GM12878 (cell line): Measurements from ENCODE around the gene IRGQ. TPM values are rescaled to one million over a fixed set of nuclear protein-coding genes. Genes with fewer than 3 reads are reported as not detected.

Source experiments
- ATAC-seq: fragments of 200-7000 bp; cut with Tn5 transposase; 3 replicates; pipeline ENCODE4 v1.9.1; 2020; ENCODE audit warnings: mild to moderate bottlenecking, moderate library complexity
- BruUV-seq: library from RNA; stranded (reverse); fragments of 400-500 nt; replicated peaks from 2 replicates; lab custom pipeline; 2021; lab: Mats Ljungman, UMichigan
- CTCF ChIA-PET: fragments of 300-600 bp; sonication (Branson Sonifier 250); formaldehyde crosslinking; extraction: SDS; loops from one replicate; lab custom pipeline; 2021; ENCODE audit warnings: inconsistent platforms; lab: Yijun Ruan, JAX
- POLR2A ChIA-PET: fragments of 350-600 bp; formaldehyde crosslinking; extraction: SDS; loops from one replicate; lab custom pipeline; 2021; ENCODE audit warnings: inconsistent platforms; lab: Charles Lee
- RAD21 ChIA-PET: fragments of 300-600 bp; sonication (Branson Sonifier 250); formaldehyde crosslinking; loops from one replicate; lab custom pipeline; 2023; ENCODE audit warnings: antibody characterized with exemption; ENCODE audit not compliant: unreplicated experiment; lab: Charles Lee
- SMC1A ChIA-PET: fragments of 300-600 bp; sonication (Branson Sonifier 250); formaldehyde crosslinking; loops from one replicate; lab custom pipeline; 2023; ENCODE audit not compliant: unreplicated experiment, uncharacterized antibody; lab: Charles Lee
- DNase-seq: peaks from one replicate; pipeline ENCODE4 v3.0.0-alpha.2; 2011; ENCODE audit warnings: low read depth, low spot score
- FAIRE-seq: peaks from 3 replicates; lab custom pipeline; 2011; peaks lifted over from hg19 to GRCh38; lab: Jason Lieb, UNC
- H2AFZ ChIP-seq: 2 replicates; pipeline ENCODE4 v1.6.0; 2011; ENCODE audit warnings: low read depth, low read length, control low read depth; ENCODE audit not compliant: control insufficient read depth
- H3K27ac ChIP-seq: 2 replicates; pipeline ENCODE4 v1.5.1; 2011; ENCODE audit warnings: control low read depth; ENCODE audit not compliant: control insufficient read depth, insufficient read depth
- H3K27me3 ChIP-seq, 2 experiments: replicated peaks in 1 of 2; 2 replicates each; pipeline versions ENCODE4 v1.6.0 to v1.6.1; 2011; ENCODE audit warnings: low read length in 1 of 2; ENCODE audit not compliant: control insufficient read depth in 2 of 2, insufficient read depth in 2 of 2
- H3K36me3 ChIP-seq, 2 experiments: 2 replicates each; pipeline ENCODE4 v1.5.1; 2011; ENCODE audit warnings: low read length in 1 of 2; ENCODE audit not compliant: control insufficient read depth in 2 of 2, insufficient read depth in 2 of 2
- H3K4me1 ChIP-seq: 2 replicates; pipeline ENCODE4 v1.6.1; 2011; ENCODE audit warnings: mild to moderate bottlenecking, low read length, moderate library complexity, mixed read lengths; ENCODE audit not compliant: control insufficient read depth, insufficient read depth
- H3K4me2 ChIP-seq: 2 replicates; pipeline ENCODE4 v1.6.0; 2011; ENCODE audit warnings: control low read depth; ENCODE audit not compliant: control insufficient read depth, insufficient read depth
- H3K4me3 ChIP-seq: fragments of 200-600 bp; sonication (generic); 2 replicates; pipeline ENCODE4 v1.5.1; 2016
- H3K79me2 ChIP-seq: 2 replicates; pipeline ENCODE4 v1.6.0; 2011; ENCODE audit warnings: low read length; ENCODE audit not compliant: control insufficient read depth, insufficient read depth
- H3K9ac ChIP-seq: 2 replicates; pipeline ENCODE4 v1.8.0; 2011; ENCODE audit warnings: low read length, control low read depth, mixed read lengths; ENCODE audit not compliant: control insufficient read depth, insufficient read depth
- H3K9me3 ChIP-seq: replicated peaks from 3 replicates; pipeline ENCODE4 v1.5.1; 2011; ENCODE audit warnings: mild to moderate bottlenecking, low read length; ENCODE audit not compliant: control insufficient read depth, insufficient read depth
- H4K20me1 ChIP-seq: 2 replicates; pipeline ENCODE4 v1.6.0; 2011; ENCODE audit not compliant: control insufficient read depth, insufficient read depth
- ATF2 ChIP-seq: IDR thresholded peaks from 2 replicates; pipeline ENCODE4 v1.6.1; 2012; ENCODE audit warnings: low read length, inconsistent platforms
- BHLHE40 ChIP-seq, 2 experiments: fragments of 450-650 bp in 1 of 2; IDR thresholded peaks; 2 replicates each; pipeline ENCODE4 v1.6.1; 2011 to 2017; ENCODE audit warnings: low read depth in 2 of 2, borderline replicate concordance in 1 of 2, improper control_type of control experiment in 1 of 2, low read length in 1 of 2, mild to moderate bottlenecking in 1 of 2
- CREB1 ChIP-seq: IDR thresholded peaks from 2 replicates; pipeline ENCODE4 v1.6.1; 2012; ENCODE audit warnings: low read depth, mild to moderate bottlenecking, inconsistent platforms
- ESRRA ChIP-seq: IDR thresholded peaks from 2 replicates; pipeline ENCODE4 v1.6.1; 2012; ENCODE audit warnings: mild to moderate bottlenecking, low read length, improper control_type of control experiment
- FOXK2 ChIP-seq: fragments of 450-650 bp; IDR thresholded peaks from 2 replicates; pipeline ENCODE4 v1.6.1; 2017; ENCODE audit warnings: mild to moderate bottlenecking, moderate library complexity
- HDAC6 ChIP-seq: fragments of 200-600 bp; sonication (generic); IDR thresholded peaks from one replicate; pipeline ENCODE4 v1.8.0; 2017; ENCODE audit warnings: antibody characterized with exemption; ENCODE audit not compliant: unreplicated experiment
- MXI1 ChIP-seq: fragments of 150-350 bp; IDR thresholded peaks from 2 replicates; pipeline ENCODE4 v1.6.1; 2011; ENCODE audit warnings: low read depth, mild to moderate bottlenecking, inconsistent platforms, low read length, improper control_type of control experiment
- NFIC ChIP-seq: IDR thresholded peaks from 2 replicates; pipeline ENCODE4 v1.6.1; 2012; ENCODE audit warnings: low read depth, mild to moderate bottlenecking, inconsistent platforms, low read length, moderate library complexity
- PML ChIP-seq: IDR thresholded peaks from 2 replicates; pipeline ENCODE4 v1.6.1; 2012; ENCODE audit warnings: low read length, inconsistent platforms
- POLR2A ChIP-seq: IDR thresholded peaks from 2 replicates; pipeline ENCODE4 v1.6.1; 2011; ENCODE audit warnings: low read depth, mild to moderate bottlenecking, low read length
- RBBP5 ChIP-seq: fragments of 200-600 bp; sonication (generic); conservative IDR thresholded peaks from 2 replicates; pipeline ENCODE4 v1.6.1; 2016
- REST ChIP-seq: IDR thresholded peaks from 2 replicates; pipeline ENCODE4 v1.6.1; 2012; ENCODE audit warnings: mild to moderate bottlenecking, low read depth, low read length
- STAT1 ChIP-seq: fragments of 450-650 bp; conservative IDR thresholded peaks from 2 replicates; pipeline ENCODE4 v1.6.1; 2014; ENCODE audit warnings: antibody characterized with exemption, mild to moderate bottlenecking
- ZBTB4 ChIP-seq: fragments of 450-650 bp; formaldehyde crosslinking; IDR thresholded peaks from 2 replicates; pipeline ENCODE4 v1.4.0; 2022; ENCODE audit warnings: mild to moderate bottlenecking, moderate library complexity
- ZSCAN29 ChIP-seq: fragments of 450-650 bp; IDR thresholded peaks from 2 replicates; pipeline ENCODE4 v1.6.1; 2017; ENCODE audit warnings: mild to moderate bottlenecking, moderate library complexity
- whole genome bisulfite sequencing: methylation state at CpG from one replicate; pipeline ENCODE4 v1.1.6; 2016; ENCODE audit warnings: low lambda C conversion rate; ENCODE audit not compliant: insufficient replicate concordance, insufficient coverage; ENCODE audit errors: missing lambda C conversion rate; 5-methylcytosine and 5-hydroxymethylcytosine counted together
- in situ Hi-C: fragments of 300-500 bp; cut with MboI; formaldehyde crosslinking; loops from 9 replicates; pipeline ENCODE4 v1.14.3; 2018; ENCODE audit warnings: mixed read lengths
- intact Hi-C: fragments of 100-400 bp; cut with micrococcal nuclease; formaldehyde crosslinking; loops from one replicate; pipeline ENCODE4 v1.14.2; 2022; ENCODE audit not compliant: unreplicated experiment
- polyA plus RNA-seq, 11 experiments: library from polyadenylated mRNA; depleted of rRNA in 4 of 11; unstranded in 6 of 11; stranded (reverse) in 5 of 11; fragments of >200 nt; fragmentation: Nextera tagmentation in 4 of 11; fragmentation: Illumina TruSeq in 1 of 11; extraction: Ambion mirVana in 4 of 11; extraction: Trizol in 1 of 11; gene quantifications; 1 replicate in 1 of 11; 2 replicates in 10 of 11; pipeline versions ENCODE4 v1.2.1 to v1.2.3, GENCODE V29; 2011 to 2016; ENCODE audit warnings: inconsistent platforms in 2 of 11, missing spikeins in 2 of 11, low read depth in 1 of 11
- total RNA-seq, 4 experiments: library from RNA; depleted of rRNA in 3 of 4; stranded (reverse); fragments of >200 nt in 3 of 4; fragmentation: Illumina TruSeq in 1 of 4; extraction: Trizol in 1 of 4; gene quantifications; 2 replicates each; pipeline versions ENCODE4 v1.2.1 to v1.2.3, GENCODE V29; 2013 to 2021

The IRGQ gene
- total and polyA plus RNA-seq, 10 of the 15 experiments (the other 5 are each of a cell fraction or from before 2014, with no cell fraction given) = 3.3 to 20.8 (median 9.0) TPM

GRCh38 chr19:43545276-43545675 is 50.7 kb downstream of the IRGQ start:
- FAIRE-seq = no peak
- no peak overlapping the region for H3K9ac ChIP-seq
- in situ Hi-C loops = no loop called here
- no peak for TF ChIP-seq ZSCAN29
- TF ChIP-seq ATF2 = no peak
- TF ChIP-seq RBBP5 = no peak
- no peak for TF ChIP-seq BHLHE40 (IDR thresholded peaks at IDR 0.05; ENCODE audit: borderline replicate concordance in 1 of 2, low read depth in 2 of 2, low read length in 1 of 2)
- TF ChIP-seq CREB1 = no peak
- no peak for TF ChIP-seq STAT1
- TF ChIP-seq NFIC = no peak
- no peak for TF ChIP-seq ZBTB4 (CRISPR knock-in tag)
- TF ChIP-seq ESRRA = no peak
- no peak for TF ChIP-seq HDAC6
- no peak for TF ChIP-seq MXI1
- TF ChIP-seq PML = no peak
- no peak for TF ChIP-seq POLR2A
- TF ChIP-seq REST = no peak
- no peak for TF ChIP-seq FOXK2

More at GRCh38 chr19:43545276-43545675, 50.7 kb downstream of the IRGQ start:
- no peak overlapping the region for H3K27ac ChIP-seq
- H3K79me2 ChIP-seq = no peaks in the 10 kb centered on the region
- H3K4me1 ChIP-seq = no peaks in the 10 kb centered on the region
- WGBS = 91% methylated on average over 5 of the region's 5 CpGs
- ATAC-seq (no peak), DNase-seq (no peak)
- ChIA-PET RAD21 (no interaction called here), POLR2A (no interaction called here), CTCF (interaction anchor here (0.6 to 1.6 kb wide), 2 partner anchors 119 to 331 kb away, joined by 3 to 5 read pairs; no protein-coding TSS in a partner anchor), SMC1A (interaction anchor here (1.0 kb wide), 1 partner anchor 10 kb away, joined by 3 read pairs; no protein-coding TSS in a partner anchor)
- no peak overlapping the region for H2AFZ ChIP-seq
- BruUV-seq = no TSS peak
- no peaks in the 10 kb centered on the region for H4K20me1 ChIP-seq
- no peaks in the 10 kb centered on the region for H3K27me3 ChIP-seq
- H3K4me3 ChIP-seq = no peak overlapping the region
- intact Hi-C loops = no loop called here
- no peaks in the 10 kb centered on the region for H3K9me3 ChIP-seq
- no peak overlapping the region for H3K4me2 ChIP-seq
- peaks cover 8 to 13% of the 10 kb centered on the region in 2 experiments for H3K36me3 ChIP-seq
